Panc1 (cell line): ENCODE data around the gene TMEM123. TPM values are rescaled to one million over a fixed set of nuclear protein-coding genes. Genes with fewer than 3 reads are reported as not detected.
A peak's percentile ranks its signal among the peaks of the same experiment; 100 is the strongest.

ENCODE experiments used
- ATAC-seq: fragments of 200-7000 bp; cut with Tn5 transposase; 2 replicates; pipeline ENCODE4 v1.9.1; 2020; ENCODE audit warnings: mild to moderate bottlenecking, moderate library complexity
- BruUV-seq: library from RNA; stranded (reverse); fragments of 400-500 nt; replicated peaks from 2 replicates; lab custom pipeline; 2021; lab: Mats Ljungman, UMichigan
- CTCF ChIA-PET: fragments of 300-600 bp; sonication (Branson Sonifier 250); formaldehyde crosslinking; loops from one replicate; lab custom pipeline; 2022; ENCODE audit warnings: antibody characterized with exemption; lab: Charles Lee
- POLR2A ChIA-PET: fragments of 300-600 bp; sonication (Branson Sonifier 250); formaldehyde crosslinking; loops from one replicate; lab custom pipeline; 2022; ENCODE audit warnings: antibody characterized with exemption; lab: Charles Lee
- DNase-seq: peaks from one replicate; pipeline ENCODE4 v3.0.0-alpha.2; 2010; ENCODE audit warnings: low read depth, low spot score
- H3K27ac ChIP-seq: 2 replicates; pipeline ENCODE4 v1.5.1; 2011; ENCODE audit warnings: mild to moderate bottlenecking, low read length, inconsistent platforms
- H3K27me3 ChIP-seq: fragments of 200-500 bp; sonication (Bioruptor generic); 2 replicates; pipeline ENCODE4 v1.6.0; 2014; ENCODE audit warnings: low read length, inconsistent platforms; ENCODE audit not compliant: control insufficient read depth, insufficient read depth
- H3K36me3 ChIP-seq: fragments of 200-500 bp; sonication (Bioruptor generic); 2 replicates; pipeline ENCODE4 v1.5.1; 2014; ENCODE audit warnings: inconsistent platforms, mild to moderate bottlenecking, low read length, moderate library complexity; ENCODE audit not compliant: control insufficient read depth, insufficient read depth
- H3K4me1 ChIP-seq: 2 replicates; pipeline ENCODE4 v1.5.1; 2011; ENCODE audit warnings: inconsistent platforms, mild to moderate bottlenecking, low read length, moderate library complexity; ENCODE audit not compliant: control insufficient read depth, insufficient read depth
- H3K4me3 ChIP-seq, 2 experiments: 2 replicates each; pipeline ENCODE4 v1.5.1; 2011 to 2012; ENCODE audit warnings: low read depth in 2 of 2, low read length in 2 of 2, mild to moderate bottlenecking in 2 of 2, inconsistent platforms in 1 of 2, moderate library complexity in 1 of 2
- H3K9me3 ChIP-seq: fragments of 200-500 bp; sonication (Bioruptor generic); 2 replicates; pipeline ENCODE4 v1.5.1; 2014; ENCODE audit warnings: low read depth, mild to moderate bottlenecking, inconsistent platforms, low read length, moderate library complexity; ENCODE audit not compliant: control insufficient read depth, insufficient read depth
- CTCF ChIP-seq: fragments of 450-650 bp; IDR thresholded peaks from 2 replicates; pipeline ENCODE4 v1.5.1; 2017; ENCODE audit warnings: mild to moderate bottlenecking
- POLR2AphosphoS5 ChIP-seq: IDR thresholded peaks from 2 replicates; pipeline ENCODE4 v1.6.1; 2012; ENCODE audit warnings: mild to moderate bottlenecking, low read depth, low read length, moderate library complexity
- REST ChIP-seq, 2 experiments: IDR thresholded peaks; 2 replicates each; pipeline ENCODE4 v1.6.1; 2011 to 2012; ENCODE audit warnings: low read depth in 2 of 2, control low read depth in 1 of 2, low read length in 1 of 2, mild to moderate bottlenecking in 1 of 2, moderate library complexity in 1 of 2; ENCODE audit not compliant: insufficient read depth in 1 of 2
- SIN3A ChIP-seq: IDR thresholded peaks from 2 replicates; pipeline ENCODE4 v1.6.1; 2012; ENCODE audit warnings: low read depth, mild to moderate bottlenecking, low read length, moderate library complexity, borderline replicate concordance; ENCODE audit not compliant: insufficient read depth
- TCF7L2 ChIP-seq: IDR thresholded peaks from 2 replicates; pipeline ENCODE4 v1.6.1; 2011; ENCODE audit warnings: mild to moderate bottlenecking, low read depth, low read length, inconsistent platforms
- in situ Hi-C: cut with HindIII; loops from 2 replicates; pipeline ENCODE4 v1.10.0; 2016; ENCODE audit warnings: low sequenced_read_pairs, low pct_unique_long_range_greater_than_20kb
- intact Hi-C: fragments of 100-400 bp; cut with micrococcal nuclease; formaldehyde crosslinking; loops from one replicate; pipeline ENCODE4 v1.10.0; 2022; ENCODE audit not compliant: unreplicated experiment
- total RNA-seq: library from RNA; stranded (reverse); gene quantifications from one replicate; pipeline ENCODE4 v1.2.1, GENCODE V29; 2021; ENCODE audit not compliant: unreplicated experiment

TMEM123 gene
- total RNA-seq, 1 experiment from 2014 or later = 383 TPM

GRCh38 chr11:102430158-102430836 lies 22.3 kb downstream of the TMEM123 start:
- H3K4me3 ChIP-seq = no peak overlapping the region
- no peaks in the 10 kb centered on the region for H3K27me3 ChIP-seq
- TF ChIP-seq SIN3A (no peak), CTCF (no peak), POLR2AphosphoS5 (no peak), TCF7L2 (no peak), REST (IDR thresholded peaks at IDR 0.05; ENCODE audit: insufficient read depth in 1 of 2, low read depth in 2 of 2, low read length in 1 of 2) (no peak)
- peaks cover 6% of the 10 kb centered on the region; the same call in 1 of the 2 replicates for H3K9me3 ChIP-seq
- peak; percentile 51 for ATAC-seq
- ChIA-PET CTCF (interaction anchor here (0.7 kb wide), 1 partner anchor 236 kb away, joined by 3 read pairs; no protein-coding TSS in a partner anchor), POLR2A (interaction anchor here (0.6 kb wide), 2 partner anchors 13 to 103 kb away, joined by 3 to 4 read pairs; no protein-coding TSS in a partner anchor)
- H3K27ac ChIP-seq = peak overlapping the region; percentile 13
- no peak for DNase-seq
- peaks cover 3% of the 10 kb centered on the region; the same call in 1 of the 2 replicates for H3K36me3 ChIP-seq
- in situ Hi-C loops = no loop called here
- no TSS peak for BruUV-seq
- H3K4me1 ChIP-seq = peaks cover 40% of the 10 kb centered on the region
- intact Hi-C loops = no loop called here

- H3K27me3 ChIP-seq = no peaks in the 10 kb centered on the region
- H3K9me3 ChIP-seq = peaks cover 5% of the 10 kb centered on the region; the same call in 1 of the 2 replicates
- in situ Hi-C loops (no loop called here), intact Hi-C loops (no loop called here)
- peaks cover 3% of the 10 kb centered on the region; the same call in 1 of the 2 replicates for H3K36me3 ChIP-seq
- peak overlapping the region; percentile 13; the same call in 1 of the 2 replicates for H3K27ac ChIP-seq
- POLR2A ChIA-PET = no interaction called here
- DNase-seq (no peak), ATAC-seq (peak; percentile 39)
- H3K4me1 ChIP-seq = peaks cover 40% of the 10 kb centered on the region
- TF ChIP-seq SIN3A = no peak
- no peak for TF ChIP-seq TCF7L2
- TF ChIP-seq CTCF = no peak
- TF ChIP-seq POLR2AphosphoS5 = no peak
- TF ChIP-seq REST (IDR thresholded peaks at IDR 0.05; ENCODE audit: insufficient read depth in 1 of 2, low read depth in 2 of 2, low read length in 1 of 2) = no peak
- CTCF ChIA-PET = no interaction called here
- no TSS peak for BruUV-seq
- no peak overlapping the region for H3K4me3 ChIP-seq
Measured at GRCh38 chr11:102429691-102430090, 22.9 kb downstream of the TMEM123 start.
